HCT116 (cell line): ENCODE results near the gene ACAP3. TPM values are rescaled to one million over a fixed set of nuclear protein-coding genes. Genes with fewer than 3 reads are reported as not detected.

ENCODE experiments used
- ATAC-seq: fragments of 200-7000 bp; cut with Tn5 transposase; 2 replicates; pipeline ENCODE4 v1.9.1; 2020; ENCODE audit warnings: mild to moderate bottlenecking, moderate library complexity
- BruUV-seq: library from RNA; stranded (reverse); fragments of 400-500 nt; replicated peaks from 2 replicates; lab custom pipeline; 2021; lab: Mats Ljungman, UMichigan
- CTCF ChIA-PET: fragments of 300-600 bp; sonication (Branson Sonifier 250); formaldehyde crosslinking; loops from one replicate; lab custom pipeline; 2021; ENCODE audit warnings: antibody characterized with exemption; lab: Charles Lee
- POLR2A ChIA-PET: fragments of 300-600, 350-600 bp; sonication (Branson Sonifier 250); formaldehyde crosslinking; loops from one replicate; lab custom pipeline; 2021; ENCODE audit warnings: antibody characterized with exemption; lab: Charles Lee
- RAD21 ChIA-PET, 2 experiments: fragments of 300-600 bp; sonication (Branson Sonifier 250); formaldehyde crosslinking; loops; one replicate each; lab custom pipeline; 2023; ENCODE audit warnings: low total read pairs in 2 of 2; ENCODE audit not compliant: uncharacterized antibody in 2 of 2, unreplicated experiment in 2 of 2, low non-redundant PET in 1 of 2; lab: Charles Lee
- DNase-seq: peaks from one replicate; pipeline ENCODE4 v3.0.0-alpha.2; 2010; ENCODE audit warnings: low read depth, low spot score
- H2AFZ ChIP-seq: fragments of 200-600 bp; shearing (Covaris generic), sonication (generic); 2 replicates; pipeline ENCODE4 v1.6.1; 2017; ENCODE audit warnings: low read depth, mixed run types, mixed read lengths, antibody characterized with exemption, low read length; ENCODE audit not compliant: poor library complexity, severe bottlenecking
- H3K27ac ChIP-seq: 2 replicates; pipeline ENCODE4 v1.5.1; 2012; ENCODE audit warnings: low read depth, low read length
- H3K27me3 ChIP-seq: fragments of 200-600 bp; sonication (generic); 2 replicates; pipeline ENCODE4 v1.6.1; 2016; ENCODE audit warnings: mixed run types, low read length, mixed read lengths; ENCODE audit not compliant: insufficient read depth
- H3K36me3 ChIP-seq, 2 experiments: fragments of 200-500 bp in 1 of 2; fragments of 200-600 bp in 1 of 2; sonication (Bioruptor generic) in 1 of 2; sonication (generic) in 1 of 2; 2 replicates each; pipeline versions ENCODE4 v1.5.1 to v1.6.1; 2014 to 2016; ENCODE audit warnings: low read length in 2 of 2, inconsistent platforms in 1 of 2, mixed read lengths in 1 of 2, mixed run types in 1 of 2; ENCODE audit not compliant: insufficient read depth in 2 of 2, control insufficient read depth in 1 of 2
- H3K4me1 ChIP-seq, 2 experiments: fragments of 200-600 bp in 1 of 2; sonication (generic) in 1 of 2; 2 replicates each; pipeline versions ENCODE4 v1.5.1 to v1.6.1; 2012 to 2017; ENCODE audit warnings: low read length in 2 of 2, inconsistent platforms in 1 of 2, mild to moderate bottlenecking in 1 of 2, mixed read lengths in 1 of 2, mixed run types in 1 of 2, moderate library complexity in 1 of 2; ENCODE audit not compliant: insufficient read depth in 2 of 2, control insufficient read depth in 1 of 2
- H3K4me2 ChIP-seq: fragments of 200-600 bp; sonication (generic); 2 replicates; pipeline ENCODE4 v1.6.1; 2017; ENCODE audit warnings: mixed run types, low read length, mixed read lengths
- H3K4me3 ChIP-seq, 2 experiments: fragments of 200-600 bp in 1 of 2; sonication (generic) in 1 of 2; replicated peaks in 1 of 2; 2 replicates each; pipeline ENCODE4 v1.5.1; 2011 to 2016; ENCODE audit warnings: low read length in 2 of 2, control low read depth in 1 of 2, low read depth in 1 of 2, mild to moderate bottlenecking in 1 of 2, mixed read lengths in 1 of 2, mixed run types in 1 of 2
- H3K79me2 ChIP-seq: fragments of 200-600 bp; sonication (generic); 2 replicates; pipeline ENCODE4 v1.6.1; 2017; ENCODE audit warnings: mild to moderate bottlenecking, mixed run types, low read length, moderate library complexity, mixed read lengths; ENCODE audit not compliant: insufficient read depth
- H3K9ac ChIP-seq: fragments of 200-600 bp; sonication (generic); 2 replicates; pipeline ENCODE4 v1.6.1; 2016; ENCODE audit warnings: low read length, mixed read lengths
- H3K9me2 ChIP-seq: fragments of 200-600 bp; sonication (generic), shearing (Covaris generic); 2 replicates; pipeline ENCODE4 v1.6.1; 2017; ENCODE audit warnings: mixed run types, mild to moderate bottlenecking, moderate library complexity; ENCODE audit not compliant: insufficient read depth
- H3K9me3 ChIP-seq, 2 experiments: fragments of 200-500 bp in 1 of 2; fragments of 200-600 bp in 1 of 2; sonication (Bioruptor generic) in 1 of 2; sonication (generic) in 1 of 2; 2 replicates each; pipeline ENCODE4 v1.6.1; 2014 to 2017; ENCODE audit warnings: low read length in 2 of 2, mixed read lengths in 2 of 2, inconsistent platforms in 1 of 2, low read depth in 1 of 2, mild to moderate bottlenecking in 1 of 2, mixed run types in 1 of 2, moderate library complexity in 1 of 2; ENCODE audit not compliant: control insufficient read depth in 1 of 2, insufficient read depth in 1 of 2
- H4K20me1 ChIP-seq: fragments of 200-600 bp; sonication (generic), shearing (Covaris generic); 2 replicates; pipeline ENCODE4 v1.6.1; 2017; ENCODE audit warnings: mixed run types, mild to moderate bottlenecking, moderate library complexity; ENCODE audit not compliant: insufficient read depth
- CEBPB ChIP-seq: IDR thresholded peaks from 2 replicates; pipeline ENCODE4 v1.6.1; 2012; ENCODE audit warnings: low read depth
- CTCF ChIP-seq, 3 experiments: fragments of 200-600 bp in 1 of 3; sonication (generic) in 1 of 3; IDR thresholded peaks in 2 of 3; conservative IDR thresholded peaks in 1 of 3; 2 replicates each; pipeline ENCODE4 v1.5.1; 2012 to 2017; ENCODE audit warnings: low read depth in 2 of 3, low read length in 2 of 3, antibody characterized with exemption in 1 of 3, borderline replicate concordance in 1 of 3, control low read depth in 1 of 3, mild to moderate bottlenecking in 1 of 3, mixed read lengths in 1 of 3, mixed run types in 1 of 3, moderate library complexity in 1 of 3; ENCODE audit not compliant: insufficient read depth in 1 of 3
- EZH2 ChIP-seq: fragments of 200-600 bp; sonication (generic); IDR thresholded peaks from 2 replicates; pipeline ENCODE4 v1.6.1; 2017; ENCODE audit warnings: antibody characterized with exemption, mixed run types
- EZH2phosphoT487 ChIP-seq: fragments of 200-600 bp; IDR thresholded peaks from 2 replicates; pipeline ENCODE4 v1.6.1; 2018; ENCODE audit warnings: antibody characterized with exemption, borderline replicate concordance
- JUND ChIP-seq: IDR thresholded peaks from 2 replicates; pipeline ENCODE4 v1.6.1; 2012
- RAD21 ChIP-seq: IDR thresholded peaks from 2 replicates; pipeline ENCODE4 v1.6.1; 2012; ENCODE audit warnings: low read depth, mild to moderate bottlenecking
- SIN3A ChIP-seq: IDR thresholded peaks from 2 replicates; pipeline ENCODE4 v1.6.1; 2012; ENCODE audit warnings: low read depth
- SP1 ChIP-seq: IDR thresholded peaks from 2 replicates; pipeline ENCODE4 v1.6.1; 2012; ENCODE audit warnings: low read depth
- SRF ChIP-seq: IDR thresholded peaks from 2 replicates; pipeline ENCODE4 v1.6.1; 2012; ENCODE audit warnings: low read depth
- TCF7L2 ChIP-seq: IDR thresholded peaks from 2 replicates; pipeline ENCODE4 v1.7.0; 2011; ENCODE audit warnings: borderline replicate concordance, inconsistent platforms; ENCODE audit not compliant: insufficient read depth, insufficient read length; ENCODE audit errors: extremely low read depth
- YY1 ChIP-seq: IDR thresholded peaks from 2 replicates; pipeline ENCODE4 v1.6.1; 2011; ENCODE audit warnings: low read length, low read depth, moderate library complexity, mild to moderate bottlenecking; ENCODE audit not compliant: insufficient replicate concordance; ENCODE audit errors: extremely low read depth
- ZBTB33 ChIP-seq: IDR thresholded peaks from 2 replicates; pipeline ENCODE4 v1.6.1; 2011; ENCODE audit warnings: mild to moderate bottlenecking, low read length, moderate library complexity; ENCODE audit not compliant: insufficient replicate concordance; ENCODE audit errors: extremely low read depth
- ZFX ChIP-seq: fragments of 450-650 bp; IDR thresholded peaks from 2 replicates; pipeline ENCODE4 v1.6.1; 2017
- ZNF274 ChIP-seq: fragments of 200-500 bp; sonication (Bioruptor generic); IDR thresholded peaks from 2 replicates; pipeline ENCODE4 v1.6.1; 2014; ENCODE audit warnings: mild to moderate bottlenecking, low read depth, low read length, inconsistent platforms
- intact Hi-C: fragments of 100-400 bp; cut with micrococcal nuclease; formaldehyde crosslinking; loops from 2 replicates; pipeline ENCODE4 v1.10.0; 2022
- total RNA-seq: library from RNA; stranded (reverse); gene quantifications from one replicate; pipeline ENCODE4 v1.2.1, GENCODE V29; 2021; ENCODE audit not compliant: unreplicated experiment
- TF ChIP-seq, protein P1 (sequence below): IDR thresholded peaks from 2 replicates; pipeline ENCODE4 v1.6.1; 2012
- TF ChIP-seq, protein P2 (sequence below): IDR thresholded peaks from 2 replicates; pipeline ENCODE4 v1.6.1; 2012

Gene ACAP3
- total RNA-seq, 1 experiment from 2014 or later, result 38.8 TPM

DNA sequence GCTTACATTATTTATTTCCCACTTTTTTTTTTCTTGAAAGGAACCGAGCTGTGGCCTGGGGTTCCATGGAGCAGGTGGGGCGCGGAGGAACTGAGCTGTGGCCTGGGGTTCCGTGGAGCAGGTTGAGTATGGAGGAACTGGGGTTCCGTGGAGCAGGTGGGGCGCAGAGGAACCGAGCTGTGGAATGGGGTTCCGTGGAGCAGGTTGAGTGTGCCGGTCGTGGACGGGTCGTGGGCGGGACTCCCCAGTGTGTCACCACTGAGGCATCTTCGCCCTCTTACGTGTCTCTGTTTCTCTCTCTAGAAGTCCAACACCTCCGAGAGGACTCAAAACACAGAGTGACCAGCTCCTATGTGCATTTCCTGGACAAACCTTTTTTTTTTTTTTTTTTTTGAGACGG is 28.7 kb downstream of the ACAP3 start:
- no peaks in the 10 kb centered on the region for H3K79me2 ChIP-seq
- BruUV-seq, result no TSS peak
- H3K9me3 ChIP-seq, result no peaks in the 10 kb centered on the region
- RAD21 ChIA-PET, result no interaction called here
- H3K9ac ChIP-seq, result no peak overlapping the region
- no peak for ATAC-seq
- peaks cover 6 to 34% of the 10 kb centered on the region in 2 experiments; a peak in 3 of 4 replicates for H3K4me1 ChIP-seq
- no peak overlapping the region for H3K27ac ChIP-seq
- H3K4me2 ChIP-seq, result no peak overlapping the region
- H3K9me2 ChIP-seq, result no peaks in the 10 kb centered on the region
- H4K20me1 ChIP-seq, result no peaks in the 10 kb centered on the region
- no peaks in the 10 kb centered on the region for H3K27me3 ChIP-seq
- intact Hi-C loops, result no loop called here
- H3K36me3 ChIP-seq, result no peaks in the 10 kb centered on the region
- CTCF ChIA-PET, result interaction anchor here (2.7 kb wide), 1 partner anchor 12 kb away, joined by 7 read pairs; no protein-coding TSS in a partner anchor
- no peak overlapping the region for H2AFZ ChIP-seq
- DNase-seq, result no peak
- TF ChIP-seq SRF (no peak), ZBTB33 (no peak), SP1 (no peak), EZH2 (no peak), CTCF (IDR thresholded peaks at IDR 0.05 in 2 of 3, conservative IDR thresholded peaks at IDR 0.05 in 1 of 3; ENCODE audit: borderline replicate concordance in 1 of 3, insufficient read depth in 1 of 3, low read depth in 2 of 3, low read length in 2 of 3) (no peak), ZNF274 (no peak), EZH2phosphoT487 (no peak), RAD21 (no peak), SIN3A (no peak), CEBPB (no peak), ZFX (no peak), JUND (no peak), TCF7L2 (no peak), YY1 (no peak)
- TF ChIP-seq, protein P1, sequence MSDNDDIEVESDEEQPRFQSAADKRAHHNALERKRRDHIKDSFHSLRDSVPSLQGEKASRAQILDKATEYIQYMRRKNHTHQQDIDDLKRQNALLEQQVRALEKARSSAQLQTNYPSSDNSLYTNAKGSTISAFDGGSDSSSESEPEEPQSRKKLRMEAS, result no peak
- TF ChIP-seq, protein P2, sequence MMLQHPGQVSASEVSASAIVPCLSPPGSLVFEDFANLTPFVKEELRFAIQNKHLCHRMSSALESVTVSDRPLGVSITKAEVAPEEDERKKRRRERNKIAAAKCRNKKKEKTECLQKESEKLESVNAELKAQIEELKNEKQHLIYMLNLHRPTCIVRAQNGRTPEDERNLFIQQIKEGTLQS, result no peak
- POLR2A ChIA-PET, result interaction anchor here (0.7 kb wide), 1 partner anchor 69 kb away, joined by 4 read pairs; no protein-coding TSS in a partner anchor
- H3K4me3 ChIP-seq, result no peak overlapping the region
